HepG2 (cell line): ENCODE data around the gene RTP2. TPM values are rescaled to one million over a fixed set of nuclear protein-coding genes. Genes with fewer than 3 reads are reported as not detected.

ENCODE experiments used
- HOXA3 ChIP-seq: sonication (generic); formaldehyde crosslinking; IDR thresholded peaks from 2 replicates; pipeline ENCODE4 v1.5.0; 2020; ENCODE audit warnings: missing genetic modification reagents
- LRRFIP1 ChIP-seq: sonication (generic); formaldehyde crosslinking; conservative IDR thresholded peaks from 2 replicates; pipeline ENCODE4 v1.4.0; 2020; ENCODE audit warnings: missing genetic modification reagents
- RBAK ChIP-seq: sonication (generic); formaldehyde crosslinking; IDR thresholded peaks from 2 replicates; pipeline ENCODE4 v1.5.1; 2020; ENCODE audit warnings: mild to moderate bottlenecking, missing genetic modification reagents
- ZNF17 ChIP-seq: sonication (generic); formaldehyde crosslinking; IDR thresholded peaks from 2 replicates; pipeline ENCODE4 v1.5.0; 2020; ENCODE audit warnings: mild to moderate bottlenecking, missing genetic modification reagents
- ZNF407 ChIP-seq: sonication (generic); formaldehyde crosslinking; IDR thresholded peaks from one replicate; pipeline ENCODE4 v1.5.1; 2020; ENCODE audit warnings: mild to moderate bottlenecking, missing genetic modification reagents; ENCODE audit errors: not compliant biosample characterization
- ZNF549 ChIP-seq: sonication (generic); formaldehyde crosslinking; IDR thresholded peaks from 2 replicates; pipeline ENCODE4 v1.5.0; 2020; ENCODE audit warnings: missing genetic modification reagents
- ZNF644 ChIP-seq: IDR thresholded peaks from 2 replicates; pipeline ENCODE4 v1.6.1; 2016; ENCODE audit warnings: low read depth
- polyA plus RNA-seq, 8 experiments: library from polyadenylated mRNA; depleted of rRNA in 3 of 8; stranded (reverse) in 7 of 8; unstranded in 1 of 8; fragments of >200 nt; fragmentation: Illumina TruSeq in 4 of 8; extraction: Trizol in 4 of 8; gene quantifications; 2 replicates each; pipeline versions ENCODE4 v1.2.1 to v1.2.3, GENCODE V29; 2011 to 2016; ENCODE audit warnings: low read depth in 4 of 8, missing spikeins in 1 of 8, mixed read lengths in 1 of 8; ENCODE audit not compliant: insufficient read depth in 1 of 8
- total RNA-seq, 5 experiments: library from RNA; depleted of rRNA; stranded (reverse); fragments of >200 nt; fragmentation: Illumina TruSeq; extraction: Trizol; gene quantifications; 2 replicates each; pipeline ENCODE4 v1.2.3, GENCODE V29; 2016; ENCODE audit warnings: low read depth in 1 of 5
- TF ChIP-seq, protein P1 (sequence below): sonication (generic); formaldehyde crosslinking; IDR thresholded peaks from 2 replicates; pipeline ENCODE4 v1.9.0; 2022; ENCODE audit warnings: missing genetic modification reagents, mild to moderate bottlenecking, borderline replicate concordance
- TF ChIP-seq, protein P2 (sequence below): sonication (generic); formaldehyde crosslinking; conservative IDR thresholded peaks from 2 replicates; pipeline ENCODE4 v1.4.0; 2020; ENCODE audit warnings: missing genetic modification reagents
- TF ChIP-seq, protein P3 (sequence below): sonication (generic); formaldehyde crosslinking; IDR thresholded peaks from 2 replicates; pipeline ENCODE4 v1.4.0; 2020; ENCODE audit warnings: missing genetic modification reagents

Gene RTP2
- total and polyA plus RNA-seq, 2 of the 13 experiments (the other 11 are each of a cell fraction or from before 2014, with no cell fraction given), result not detected

GRCh38 chr3:187741403-187742350 lies 39.3 kb upstream of the RTP2 start (continued):
- TF ChIP-seq LRRFIP1 (no peak), ZNF549 (CRISPR knock-in tag) (no peak), RBAK (CRISPR knock-in tag) (no peak), ZNF644 (CRISPR knock-in tag) (peak; percentile 89), ZNF407 (no peak), HOXA3 (CRISPR knock-in tag) (no peak), ZNF17 (CRISPR knock-in tag) (no peak)
- TF ChIP-seq, protein P1, sequence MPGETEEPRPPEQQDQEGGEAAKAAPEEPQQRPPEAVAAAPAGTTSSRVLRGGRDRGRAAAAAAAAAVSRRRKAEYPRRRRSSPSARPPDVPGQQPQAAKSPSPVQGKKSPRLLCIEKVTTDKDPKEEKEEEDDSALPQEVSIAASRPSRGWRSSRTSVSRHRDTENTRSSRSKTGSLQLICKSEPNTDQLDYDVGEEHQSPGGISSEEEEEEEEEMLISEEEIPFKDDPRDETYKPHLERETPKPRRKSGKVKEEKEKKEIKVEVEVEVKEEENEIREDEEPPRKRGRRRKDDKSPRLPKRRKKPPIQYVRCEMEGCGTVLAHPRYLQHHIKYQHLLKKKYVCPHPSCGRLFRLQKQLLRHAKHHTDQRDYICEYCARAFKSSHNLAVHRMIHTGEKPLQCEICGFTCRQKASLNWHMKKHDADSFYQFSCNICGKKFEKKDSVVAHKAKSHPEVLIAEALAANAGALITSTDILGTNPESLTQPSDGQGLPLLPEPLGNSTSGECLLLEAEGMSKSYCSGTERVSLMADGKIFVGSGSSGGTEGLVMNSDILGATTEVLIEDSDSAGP (CRISPR knock-in tag), result peak; percentile 33; the same call in 1 of the 2 replicates
- TF ChIP-seq, protein P2, sequence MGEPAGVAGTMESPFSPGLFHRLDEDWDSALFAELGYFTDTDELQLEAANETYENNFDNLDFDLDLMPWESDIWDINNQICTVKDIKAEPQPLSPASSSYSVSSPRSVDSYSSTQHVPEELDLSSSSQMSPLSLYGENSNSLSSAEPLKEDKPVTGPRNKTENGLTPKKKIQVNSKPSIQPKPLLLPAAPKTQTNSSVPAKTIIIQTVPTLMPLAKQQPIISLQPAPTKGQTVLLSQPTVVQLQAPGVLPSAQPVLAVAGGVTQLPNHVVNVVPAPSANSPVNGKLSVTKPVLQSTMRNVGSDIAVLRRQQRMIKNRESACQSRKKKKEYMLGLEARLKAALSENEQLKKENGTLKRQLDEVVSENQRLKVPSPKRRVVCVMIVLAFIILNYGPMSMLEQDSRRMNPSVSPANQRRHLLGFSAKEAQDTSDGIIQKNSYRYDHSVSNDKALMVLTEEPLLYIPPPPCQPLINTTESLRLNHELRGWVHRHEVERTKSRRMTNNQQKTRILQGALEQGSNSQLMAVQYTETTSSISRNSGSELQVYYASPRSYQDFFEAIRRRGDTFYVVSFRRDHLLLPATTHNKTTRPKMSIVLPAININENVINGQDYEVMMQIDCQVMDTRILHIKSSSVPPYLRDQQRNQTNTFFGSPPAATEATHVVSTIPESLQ (CRISPR knock-in tag), result no peak
- TF ChIP-seq, protein P3, sequence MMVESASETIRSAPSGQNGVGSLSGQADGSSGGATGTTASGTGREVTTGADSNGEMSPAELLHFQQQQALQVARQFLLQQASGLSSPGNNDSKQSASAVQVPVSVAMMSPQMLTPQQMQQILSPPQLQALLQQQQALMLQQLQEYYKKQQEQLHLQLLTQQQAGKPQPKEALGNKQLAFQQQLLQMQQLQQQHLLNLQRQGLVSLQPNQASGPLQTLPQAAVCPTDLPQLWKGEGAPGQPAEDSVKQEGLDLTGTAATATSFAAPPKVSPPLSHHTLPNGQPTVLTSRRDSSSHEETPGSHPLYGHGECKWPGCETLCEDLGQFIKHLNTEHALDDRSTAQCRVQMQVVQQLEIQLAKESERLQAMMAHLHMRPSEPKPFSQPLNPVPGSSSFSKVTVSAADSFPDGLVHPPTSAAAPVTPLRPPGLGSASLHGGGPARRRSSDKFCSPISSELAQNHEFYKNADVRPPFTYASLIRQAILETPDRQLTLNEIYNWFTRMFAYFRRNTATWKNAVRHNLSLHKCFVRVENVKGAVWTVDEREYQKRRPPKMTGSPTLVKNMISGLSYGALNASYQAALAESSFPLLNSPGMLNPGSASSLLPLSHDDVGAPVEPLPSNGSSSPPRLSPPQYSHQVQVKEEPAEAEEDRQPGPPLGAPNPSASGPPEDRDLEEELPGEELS (CRISPR knock-in tag), result peak; percentile 22; the same call in 1 of the 2 replicates
